Nucleus accumbens (tissue), 56 donors: ENCODE data around the gene NFE2L3.

ENCODE experiments used
- DNase-seq, 56 donors: peaks; one replicate each; lab custom pipeline; 2025; lab: John Stamatoyannopoulos, UW

Gene NFE2L3

DNA sequence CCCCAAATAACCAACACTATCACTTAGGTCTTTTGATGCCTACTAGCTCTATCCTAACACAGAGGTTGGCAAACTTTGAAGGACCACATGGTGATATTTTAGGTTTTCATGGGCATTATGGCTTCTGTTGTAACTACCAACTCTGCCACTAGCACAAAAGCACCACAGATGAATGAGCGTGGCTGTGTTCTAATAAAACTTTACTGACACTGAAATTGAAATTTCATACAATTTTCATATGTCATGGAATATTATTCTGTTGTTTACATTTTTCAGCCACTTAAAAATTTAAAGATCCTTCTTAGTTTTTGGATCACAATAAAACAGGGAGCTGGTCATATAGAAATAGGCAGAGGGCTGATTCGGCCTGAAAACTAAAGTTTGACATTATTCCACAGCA lies 76.0 kb downstream of the NFE2L3 start:
- no peak for DNase-seq

GRCh38 chr7:26233902-26234511 lies 82.0 kb downstream of the NFE2L3 start:
- DNase-seq: no peak
